Measurements from ENCODE around the gene RTN3. TPM values are rescaled to one million over a fixed set of nuclear protein-coding genes. Genes with fewer than 3 reads are reported as not detected.
A peak's percentile ranks its signal among the peaks of the same experiment; 100 is the strongest.

RTN3 gene
- total RNA-seq, 6 donors from 2014 or later, result 41.9 to 153 (median 113) TPM

DNA sequence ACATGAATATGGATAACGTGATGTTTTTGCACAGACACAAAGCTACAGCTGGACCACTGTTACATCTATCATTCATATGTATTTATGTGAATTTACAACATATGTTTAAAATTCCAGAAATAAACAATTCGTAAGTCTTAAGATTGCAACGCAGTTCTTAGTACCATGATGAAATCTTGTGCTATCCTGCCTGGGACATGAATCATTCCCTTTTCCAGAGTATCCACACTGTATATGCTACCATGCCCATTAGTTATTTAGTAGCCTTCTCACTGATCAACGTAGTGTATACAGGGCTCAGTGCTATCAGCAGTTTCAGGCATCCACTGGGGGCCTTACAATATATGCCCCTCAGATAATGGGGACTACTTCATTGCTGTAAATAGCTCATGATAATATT, 14.4 kb upstream of the RTN3 start:
- WGBS, 2 donors, result 80 to 81% methylated on average over 4 of the region's 4 CpGs
- H3K27me3 ChIP-seq, result no peaks in the 10 kb centered on the region

DNA sequence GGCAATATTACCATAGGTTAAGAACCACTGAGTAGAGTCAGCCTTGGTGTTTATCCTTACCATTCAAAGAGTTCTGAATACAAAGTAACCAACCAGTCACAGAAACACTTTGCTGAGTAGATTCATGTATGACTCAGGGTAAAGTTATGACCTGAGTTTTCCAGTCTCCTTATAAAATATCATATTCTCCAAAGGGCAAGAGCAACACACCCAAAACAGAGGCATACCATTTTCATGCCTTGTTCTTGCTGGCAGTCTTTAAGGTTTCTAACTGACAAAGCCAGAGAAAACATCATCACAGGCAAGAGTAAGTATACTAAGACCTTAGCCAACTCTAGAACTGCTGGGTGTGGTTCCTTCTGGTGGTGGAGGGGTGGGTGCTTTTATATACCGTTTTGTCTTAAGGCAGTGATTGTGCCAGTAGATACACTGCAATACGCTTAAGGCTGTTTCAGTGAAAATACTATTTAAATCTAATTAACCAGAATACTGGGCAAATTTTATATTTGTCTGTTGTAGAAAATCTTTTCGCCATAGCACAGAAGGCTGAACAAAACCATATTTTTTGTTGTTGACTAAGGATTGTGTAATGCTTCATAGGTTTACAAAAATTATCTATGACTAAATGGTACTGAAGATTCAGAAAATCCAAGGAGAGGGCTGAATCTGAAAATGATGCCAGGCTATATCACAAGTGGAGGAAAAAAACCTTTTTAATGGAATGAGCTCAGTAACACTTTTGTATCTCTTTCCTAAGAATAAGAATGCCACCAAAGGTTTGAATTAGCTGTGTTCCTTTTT, 13.1 kb upstream of the RTN3 start:
- WGBS, 2 donors, result 67% methylated on average over 3 of the region's 3 CpGs
- Histone ChIP-seq H3K9me3 (no peaks in the 10 kb centered on the region), H3K4me3 (no peak overlapping the region), H3K27me3 (no peaks in the 10 kb centered on the region), H3K27ac (peak overlapping the region in 3 of 4 donors; percentile 18 to 59 (median 46)), H3K36me3 (no peaks in the 10 kb centered on the region), H3K4me1 (peaks cover 40 to 61% (median 53%) of the 10 kb centered on the region in 4 donors)
- DNase-seq (no peak), ATAC-seq (ENCODE audit: low FRiP score in 2 of 2) (no peak)
- TF ChIP-seq, protein P1, sequence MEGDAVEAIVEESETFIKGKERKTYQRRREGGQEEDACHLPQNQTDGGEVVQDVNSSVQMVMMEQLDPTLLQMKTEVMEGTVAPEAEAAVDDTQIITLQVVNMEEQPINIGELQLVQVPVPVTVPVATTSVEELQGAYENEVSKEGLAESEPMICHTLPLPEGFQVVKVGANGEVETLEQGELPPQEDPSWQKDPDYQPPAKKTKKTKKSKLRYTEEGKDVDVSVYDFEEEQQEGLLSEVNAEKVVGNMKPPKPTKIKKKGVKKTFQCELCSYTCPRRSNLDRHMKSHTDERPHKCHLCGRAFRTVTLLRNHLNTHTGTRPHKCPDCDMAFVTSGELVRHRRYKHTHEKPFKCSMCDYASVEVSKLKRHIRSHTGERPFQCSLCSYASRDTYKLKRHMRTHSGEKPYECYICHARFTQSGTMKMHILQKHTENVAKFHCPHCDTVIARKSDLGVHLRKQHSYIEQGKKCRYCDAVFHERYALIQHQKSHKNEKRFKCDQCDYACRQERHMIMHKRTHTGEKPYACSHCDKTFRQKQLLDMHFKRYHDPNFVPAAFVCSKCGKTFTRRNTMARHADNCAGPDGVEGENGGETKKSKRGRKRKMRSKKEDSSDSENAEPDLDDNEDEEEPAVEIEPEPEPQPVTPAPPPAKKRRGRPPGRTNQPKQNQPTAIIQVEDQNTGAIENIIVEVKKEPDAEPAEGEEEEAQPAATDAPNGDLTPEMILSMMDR (IDR thresholded peaks at IDR 0.05), result no peak
- no peak for TF ChIP-seq EP300 (IDR thresholded peaks at IDR 0.05)
- no peak for TF ChIP-seq POLR2AphosphoS5 (IDR thresholded peaks at IDR 0.05)
- no peak for TF ChIP-seq POLR2A (IDR thresholded peaks at IDR 0.05)

More for the DNA sequence above, 14.4 kb upstream of the RTN3 start:
- H3K4me1 ChIP-seq, result peaks cover 44 to 62% (median 57%) of the 10 kb centered on the region in 4 donors
- DNase-seq (no peak), ATAC-seq (ENCODE audit: low FRiP score in 2 of 2) (no peak)
- no peaks in the 10 kb centered on the region for H3K9me3 ChIP-seq
- TF ChIP-seq, protein P1 (IDR thresholded peaks at IDR 0.05), result no peak
- no peak for TF ChIP-seq POLR2AphosphoS5 (IDR thresholded peaks at IDR 0.05)
- TF ChIP-seq EP300 (IDR thresholded peaks at IDR 0.05), result no peak
- TF ChIP-seq POLR2A (IDR thresholded peaks at IDR 0.05), result no peak
- no peaks in the 10 kb centered on the region for H3K36me3 ChIP-seq
- peak overlapping the region in 2 of 4 donors; percentile 14 to 59 for H3K27ac ChIP-seq
- H3K4me3 ChIP-seq, result no peak overlapping the region

DNA sequence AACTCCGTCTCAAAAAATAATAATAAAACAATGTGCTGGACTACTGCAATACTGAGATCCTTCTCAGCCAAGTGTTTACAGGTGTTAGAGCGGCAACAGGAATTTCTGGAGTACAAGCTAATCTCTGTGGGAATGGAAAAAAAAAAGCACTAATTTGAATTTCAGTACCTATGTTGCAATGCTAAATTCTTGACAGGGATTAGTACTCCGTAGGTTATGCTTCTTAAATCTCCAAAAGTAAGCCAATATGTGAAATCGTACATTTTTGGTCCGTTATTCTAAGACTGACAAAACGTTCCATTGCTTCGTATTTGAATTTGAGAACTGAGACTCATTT, 11.2 kb upstream of the RTN3 start:
- peak overlapping the region; percentile 78 to 95 (median 91) for H3K4me3 ChIP-seq
- peak overlapping the region; percentile 98 to 100 (median 99) for H3K27ac ChIP-seq
- peaks cover 40 to 49% (median 42%) of the 10 kb centered on the region in 4 donors for H3K4me1 ChIP-seq
- H3K27me3 ChIP-seq, result no peaks in the 10 kb centered on the region
- no peaks in the 10 kb centered on the region for H3K36me3 ChIP-seq
- WGBS, 2 donors, result 26 to 34% methylated on average over 7 of the region's 7 CpGs
- H3K9me3 ChIP-seq, result no peaks in the 10 kb centered on the region
- DNase-seq (no peak), ATAC-seq (ENCODE audit: low FRiP score in 2 of 2) (no peak)
- TF ChIP-seq, protein P1 (IDR thresholded peaks at IDR 0.05), result no peak
- TF ChIP-seq EP300 (IDR thresholded peaks at IDR 0.05) (no peak), POLR2A (IDR thresholded peaks at IDR 0.05) (no peak), POLR2AphosphoS5 (IDR thresholded peaks at IDR 0.05) (no peak)

DNA sequence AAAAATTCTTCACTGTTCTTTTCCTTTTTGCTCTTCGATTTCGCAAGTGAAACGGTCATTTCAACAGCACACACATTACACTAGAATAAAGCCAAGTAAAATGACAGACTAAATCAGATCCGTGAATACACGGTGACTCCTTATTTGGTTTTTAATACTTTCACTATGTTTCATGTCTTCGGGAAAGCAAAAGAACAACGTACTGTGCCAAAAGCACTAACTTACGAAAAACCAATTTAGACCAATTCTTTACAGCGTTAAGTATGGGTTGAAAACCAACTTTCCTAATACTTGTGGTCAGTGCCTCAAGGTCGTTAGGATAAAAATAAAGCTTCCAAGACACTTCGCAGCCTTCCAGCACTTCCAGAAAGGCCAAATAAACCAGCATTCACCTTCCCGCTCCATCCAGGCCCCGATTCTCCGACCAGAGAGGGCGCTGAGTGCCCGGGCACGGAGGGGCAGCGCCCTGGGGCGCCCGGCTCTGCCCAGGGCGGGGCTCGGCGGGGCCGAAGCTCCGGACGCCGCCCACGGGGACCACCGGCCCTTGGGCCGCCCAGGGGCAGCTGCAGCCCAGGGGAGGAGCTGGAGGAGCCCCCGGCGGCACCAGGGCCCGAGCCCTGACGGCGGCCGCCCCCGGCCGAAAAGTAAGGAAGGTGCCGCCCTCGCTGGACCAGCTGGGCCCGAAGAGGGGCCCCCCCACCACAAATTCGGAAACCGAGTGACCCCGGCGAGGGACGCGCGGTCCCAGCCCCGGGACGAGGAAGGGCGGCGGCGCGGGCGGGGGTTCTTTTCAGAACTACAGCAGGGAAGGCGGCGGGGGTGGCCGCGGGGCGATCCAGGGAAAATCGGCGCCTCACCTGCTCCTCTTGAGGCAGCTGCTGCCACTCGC, 10.6 kb upstream of the RTN3 start:
- Histone ChIP-seq H3K4me1 (peaks cover 40 to 49% (median 42%) of the 10 kb centered on the region in 4 donors), H3K36me3 (no peaks in the 10 kb centered on the region), H3K9me3 (no peaks in the 10 kb centered on the region), H3K4me3 (peak overlapping the region; percentile 78 to 95 (median 91)), H3K27ac (peak overlapping the region; percentile 98 to 100 (median 99)), H3K27me3 (no peaks in the 10 kb centered on the region)
- DNase-seq (peak; percentile 72 to 93), ATAC-seq (ENCODE audit: low FRiP score in 2 of 2) (peak; percentile 71 to 73)
- 2 to 3% methylated on average over 24 to 50 of the region's 63 CpGs for WGBS, 2 donors
- TF ChIP-seq POLR2AphosphoS5 (IDR thresholded peaks at IDR 0.05), result no peak
- TF ChIP-seq, protein P1 (IDR thresholded peaks at IDR 0.05), result peak in 5 of 6 experiments; percentile 20 to 41 (median 30)
- TF ChIP-seq EP300 (IDR thresholded peaks at IDR 0.05), result no peak
- TF ChIP-seq POLR2A (IDR thresholded peaks at IDR 0.05), result peak in 1 of 4 donors; percentile 48

All from upper lobe of left lung (tissue), 6 donors.